ENCODE data around the gene AMMECR1.

DNA sequence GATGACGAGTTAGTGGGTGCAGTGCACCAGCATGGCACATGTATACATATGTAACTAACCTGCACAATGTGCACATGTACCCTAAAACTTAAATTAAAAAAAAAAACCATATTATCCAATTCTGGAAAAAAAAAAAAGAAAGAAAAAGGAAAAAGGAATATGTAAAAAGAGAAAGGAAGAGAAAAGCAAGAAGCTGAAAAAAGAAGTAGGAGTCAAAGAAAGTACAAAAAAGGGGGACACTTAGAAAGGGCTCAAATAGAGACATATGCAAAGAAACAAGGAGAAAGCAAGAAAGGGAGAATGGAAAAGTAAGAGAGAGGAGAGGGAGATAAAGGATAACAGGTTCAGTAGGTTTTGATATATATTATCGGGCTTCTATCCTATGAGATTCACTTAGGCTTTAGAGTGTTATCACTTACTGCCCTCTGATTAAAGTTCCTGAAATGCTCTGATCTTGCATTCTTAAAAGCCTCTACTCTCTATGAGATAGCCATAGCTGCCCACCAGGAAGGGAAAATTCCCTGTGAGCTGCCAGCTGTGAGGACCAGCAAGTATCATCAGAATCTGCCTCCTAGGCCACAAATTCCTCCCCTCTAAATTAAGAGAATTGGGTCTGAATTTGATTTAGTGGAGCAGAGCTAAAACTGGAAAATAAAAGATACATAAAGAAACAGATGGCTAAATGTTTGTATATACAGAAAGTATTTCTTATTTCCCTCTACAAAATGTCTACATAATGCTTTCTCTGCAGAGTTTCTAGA lies 95.2 kb downstream of the AMMECR1 start:
- TF ChIP-seq YY1 (IDR thresholded peaks at IDR 0.05; ENCODE audit: insufficient read depth, insufficient read length), result no peak
- TF ChIP-seq ZNF274 (IDR thresholded peaks at IDR 0.05; ENCODE audit: low read depth, low read length), result no peak
- TF ChIP-seq SUZ12 (IDR thresholded peaks at IDR 0.05; ENCODE audit: extremely low read depth, insufficient read depth, insufficient read length), result no peak
